Suppressor macrophage treated with lipopolysaccharide for 4 hours (primary cell): Measurements from ENCODE around the gene IGF2.
"Not testable (repeated sequence)": the region's sequence is repeated elsewhere in the genome, so short reads cannot be mapped to it uniquely, and the experiment has no call there.

Source experiments
- DNase-seq: peaks from one replicate; pipeline ENCODE4 v3.0.0-alpha.2; 2020

Gene IGF2

GRCh38 chr11:2139123-2139521 is at the start of gene IGF2:
Gene IGF2 (minus strand): TSS chr11:2139389. CDS start chr11:2135523, 3,866 bp downstream.
- no peak for DNase-seq

GRCh38 chr11:2188745-2189144 is 49.6 kb upstream of the IGF2 start:
- DNase-seq: no peak

GRCh38 chr11:2187280-2187707 is 48.1 kb upstream of the IGF2 start:
- no peak for DNase-seq

GRCh38 chr11:2186669-2187279 is 47.6 kb upstream of the IGF2 start:
- DNase-seq: peak; percentile 51

GRCh38 chr11:2185324-2186085 is 46.3 kb upstream of the IGF2 start:
- no peak for DNase-seq

- no peak for DNase-seq
These were observed 43.7 kb upstream of the IGF2 start for GRCh38 chr11:2182692-2183474.

GRCh38 chr11:2182075-2182474 is 42.9 kb upstream of the IGF2 start:
- DNase-seq: no peak

GRCh38 chr11:2180789-2181370 is 41.7 kb upstream of the IGF2 start:
- no peak for DNase-seq

- no peak for DNase-seq
These were observed 41.2 kb upstream of the IGF2 start for GRCh38 chr11:2180347-2180746.

- no peak for DNase-seq
These were observed 40.3 kb upstream of the IGF2 start for GRCh38 chr11:2179516-2179915.

GRCh38 chr11:2178906-2179494 is 39.8 kb upstream of the IGF2 start:
- no peak for DNase-seq

GRCh38 chr11:2178055-2178773 is 39.0 kb upstream of the IGF2 start:
- not testable (repeated sequence) for DNase-seq

GRCh38 chr11:2177076-2177475 is 37.9 kb upstream of the IGF2 start:
- DNase-seq: no peak

GRCh38 chr11:2176389-2176900 is 37.3 kb upstream of the IGF2 start:
- DNase-seq: no peak

GRCh38 chr11:2175659-2176058 is 36.5 kb upstream of the IGF2 start:
- DNase-seq: no peak

- DNase-seq: no peak
These were observed 35.2 kb upstream of the IGF2 start for GRCh38 chr11:2174361-2174760.

- no peak for DNase-seq
These were observed 34.6 kb upstream of the IGF2 start for GRCh38 chr11:2173761-2174160.

- no peak for DNase-seq
These were observed 34.0 kb upstream of the IGF2 start for GRCh38 chr11:2173150-2173693.

- no peak for DNase-seq
These were observed 33.5 kb upstream of the IGF2 start for GRCh38 chr11:2172676-2173075.

- no peak for DNase-seq
These were observed 32.4 kb upstream of the IGF2 start, which contains the start of gene TH for GRCh38 chr11:2171591-2172003. Gene TH (minus strand): TSS chr11:2171815. CDS start chr11:2171786, 29 bp downstream.
